Mesodermal cell (in vitro differentiated cells): Measurements from ENCODE around the gene NAALADL2.
"Not testable (repeated sequence)": the region's sequence is repeated elsewhere in the genome, so short reads cannot be mapped to it uniquely, and the experiment has no call there.

Experiments used
- H3K27ac ChIP-seq: 2 replicates; pipeline ENCODE4 v1.7.0; 2013; ENCODE audit warnings: mild to moderate bottlenecking, low read depth, low read length, moderate library complexity; ENCODE audit not compliant: severe bottlenecking
- H3K36me3 ChIP-seq: 2 replicates; pipeline ENCODE4 v1.7.1; 2013; ENCODE audit warnings: mild to moderate bottlenecking, low read length, moderate library complexity; ENCODE audit not compliant: control insufficient read depth, insufficient read depth
- H3K4me1 ChIP-seq: one replicate; pipeline ENCODE4 v1.7.1; 2013; ENCODE audit warnings: mild to moderate bottlenecking, low read length; ENCODE audit not compliant: insufficient read depth, control insufficient read depth, poor library complexity, severe bottlenecking
- H3K4me3 ChIP-seq: 2 replicates; pipeline ENCODE4 v1.7.0; 2013; ENCODE audit warnings: low read length, control low read depth, mild to moderate bottlenecking; ENCODE audit not compliant: insufficient read depth, poor library complexity, severe bottlenecking; ENCODE audit errors: extremely low read depth
- H3K9me3 ChIP-seq: 2 replicates; pipeline ENCODE4 v1.7.1; 2013; ENCODE audit warnings: mild to moderate bottlenecking, low read length, moderate library complexity; ENCODE audit not compliant: control insufficient read depth
- WGBS, 2 experiments: methylation state at CpG; one replicate each; pipeline ENCODE4 v1.1.5; 2013; ENCODE audit warnings: missing lambda C conversion rate in 2 of 2; ENCODE audit not compliant: insufficient coverage in 2 of 2; 5-methylcytosine and 5-hydroxymethylcytosine counted together

NAALADL2 gene

GRCh38 chr3:175070946-175071345, 211.8 kb downstream of the NAALADL2 start:
- Histone ChIP-seq H3K36me3 (no peaks in the 10 kb centered on the region), H3K9me3 (no peaks in the 10 kb centered on the region), H3K4me3 (no peak overlapping the region), H3K4me1 (no peaks in the 10 kb centered on the region), H3K27ac (no peak overlapping the region)
- 75% methylated on average over 1 of the region's 3 CpGs; no CpG with 5 or more reads in 1 of the 2 experiments for WGBS, 2 experiments

GRCh38 chr3:175073219-175073905, 214.2 kb downstream of the NAALADL2 start:
- no peak overlapping the region for H3K27ac ChIP-seq
- no peaks in the 10 kb centered on the region for H3K9me3 ChIP-seq
- H3K36me3 ChIP-seq: no peaks in the 10 kb centered on the region
- WGBS, 2 experiments: 80% methylated on average over 1 of the region's 6 CpGs; no CpG with 5 or more reads in 1 of the 2 experiments
- no peak overlapping the region for H3K4me3 ChIP-seq
- H3K4me1 ChIP-seq: no peaks in the 10 kb centered on the region

- no peaks in the 10 kb centered on the region for H3K9me3 ChIP-seq
- no peaks in the 10 kb centered on the region for H3K4me1 ChIP-seq
- H3K27ac ChIP-seq: no peak overlapping the region
- H3K36me3 ChIP-seq: no peaks in the 10 kb centered on the region
- no peak overlapping the region for H3K4me3 ChIP-seq
Observed at GRCh38 chr3:175075269-175075668, 216.1 kb downstream of the NAALADL2 start.

- no CpG with 5 or more reads among the region's 3 CpGs for WGBS, 2 experiments
- H3K36me3 ChIP-seq: no peaks in the 10 kb centered on the region
- no peak overlapping the region for H3K4me3 ChIP-seq
- no peak overlapping the region for H3K27ac ChIP-seq
- no peaks in the 10 kb centered on the region for H3K4me1 ChIP-seq
- no peaks in the 10 kb centered on the region for H3K9me3 ChIP-seq
Observed at GRCh38 chr3:175077216-175077615, 218.1 kb downstream of the NAALADL2 start.

GRCh38 chr3:175082631-175083030, 223.5 kb downstream of the NAALADL2 start:
- H3K9me3 ChIP-seq: no peaks in the 10 kb centered on the region
- no peaks in the 10 kb centered on the region for H3K4me1 ChIP-seq
- H3K36me3 ChIP-seq: no peaks in the 10 kb centered on the region
- no peak overlapping the region for H3K27ac ChIP-seq
- H3K4me3 ChIP-seq: no peak overlapping the region

GRCh38 chr3:175087128-175087527, 228.0 kb downstream of the NAALADL2 start:
- WGBS, 2 experiments: 97% methylated on average over 10 of the region's 19 CpGs; no CpG with 5 or more reads in 1 of the 2 experiments
- not testable (repeated sequence) for H3K27ac ChIP-seq, H3K36me3 ChIP-seq

GRCh38 chr3:175088766-175089380, 229.7 kb downstream of the NAALADL2 start:
- Histone ChIP-seq H3K9me3 (no peaks in the 10 kb centered on the region), H3K36me3 (no peaks in the 10 kb centered on the region), H3K4me1 (no peaks in the 10 kb centered on the region), H3K4me3 (no peak overlapping the region), H3K27ac (no peak overlapping the region)
- WGBS, 2 experiments: 73 to 88% methylated on average over 1 to 3 of the region's 3 CpGs

More at GRCh38 chr3:175087128-175087527, 228.0 kb downstream of the NAALADL2 start:
- H3K9me3 ChIP-seq, H3K4me3 ChIP-seq, H3K4me1 ChIP-seq: not testable (repeated sequence)

- Histone ChIP-seq H3K36me3 (no peaks in the 10 kb centered on the region), H3K4me3 (no peak overlapping the region), H3K27ac (no peak overlapping the region), H3K9me3 (no peaks in the 10 kb centered on the region), H3K4me1 (no peaks in the 10 kb centered on the region)
- WGBS, 2 experiments: no CpG with 5 or more reads among the region's 7 CpGs
Observed at GRCh38 chr3:175091426-175092114, 232.4 kb downstream of the NAALADL2 start.

- H3K4me3 ChIP-seq: no peak overlapping the region
- no peaks in the 10 kb centered on the region for H3K9me3 ChIP-seq
- 86 to 88% methylated on average over 1 to 2 of the region's 3 CpGs for WGBS, 2 experiments
- no peak overlapping the region for H3K27ac ChIP-seq
- H3K4me1 ChIP-seq: no peaks in the 10 kb centered on the region
- H3K36me3 ChIP-seq: no peaks in the 10 kb centered on the region
Observed at GRCh38 chr3:175093748-175094147, 234.6 kb downstream of the NAALADL2 start.

- H3K36me3 ChIP-seq: no peaks in the 10 kb centered on the region
- no peak overlapping the region for H3K4me3 ChIP-seq
- no peaks in the 10 kb centered on the region for H3K4me1 ChIP-seq
- no peak overlapping the region for H3K27ac ChIP-seq
- no CpG with 5 or more reads among the region's 2 CpGs for WGBS, 2 experiments
- no peaks in the 10 kb centered on the region for H3K9me3 ChIP-seq
Observed at GRCh38 chr3:175094344-175094743, 235.2 kb downstream of the NAALADL2 start.

- H3K9me3 ChIP-seq: no peaks in the 10 kb centered on the region
- 83% methylated on average over 1 of the region's 1 CpG; no CpG with 5 or more reads in 1 of the 2 experiments for WGBS, 2 experiments
- H3K4me1 ChIP-seq: no peaks in the 10 kb centered on the region
- no peak overlapping the region for H3K4me3 ChIP-seq
- H3K36me3 ChIP-seq: no peaks in the 10 kb centered on the region
- H3K27ac ChIP-seq: no peak overlapping the region
Observed at GRCh38 chr3:175098644-175099043, 239.5 kb downstream of the NAALADL2 start.
